ENCODE results near the gene KCNN3. TPM values are rescaled to one million over a fixed set of nuclear protein-coding genes. Genes with fewer than 3 reads are reported as not detected.

The KCNN3 gene
- total RNA-seq, result 1 to 10 TPM; 3.9 to 4.4 TPM

DNA sequence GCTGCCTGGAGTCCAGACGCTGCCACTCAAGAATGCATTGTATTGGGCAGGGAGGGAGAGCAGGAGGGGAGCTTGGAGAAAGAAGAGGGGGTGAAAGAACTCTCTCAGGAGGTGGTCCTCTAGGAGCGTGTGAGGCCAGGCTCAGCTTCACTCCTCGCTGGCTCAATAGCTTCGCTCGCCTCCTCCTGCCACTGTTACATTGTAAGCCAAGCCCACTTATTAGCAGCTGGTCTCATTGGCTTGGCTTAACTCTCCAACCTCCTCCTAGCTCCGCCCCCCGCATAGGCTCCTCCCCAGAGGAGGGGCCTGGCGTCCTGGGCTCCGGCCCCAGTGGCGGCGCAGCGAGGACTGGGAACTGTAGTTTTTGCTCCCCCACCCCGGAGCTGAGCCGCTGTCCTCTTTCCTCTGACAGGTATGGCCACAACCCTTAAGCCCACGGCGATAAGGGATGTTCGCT lies at the start of gene KCNN3:
KCNN3 (minus strand) TSS at position 167 of the 457 bp plus-strand sequence. CDS start 317 bp downstream, outside the sequence.
- Histone ChIP-seq H3K4me1 (peaks cover 0 to 44% of the 10 kb centered on the region in 2 donors), H3K36me3 (no peaks in the 10 kb centered on the region), H3K4me3 (peak within 1 kb of the TSS; percentile 14 to 61), H3K9me3 (no peaks in the 10 kb centered on the region), H3K27ac (peak within 1 kb of the TSS; percentile 27 to 67), H3K27me3 (no peaks in the 10 kb centered on the region)
- no peak for TF ChIP-seq CTCF (IDR thresholded peaks at IDR 0.05)
- DNase-seq (ENCODE audit: low spot score), result peak; percentile 94

DNA sequence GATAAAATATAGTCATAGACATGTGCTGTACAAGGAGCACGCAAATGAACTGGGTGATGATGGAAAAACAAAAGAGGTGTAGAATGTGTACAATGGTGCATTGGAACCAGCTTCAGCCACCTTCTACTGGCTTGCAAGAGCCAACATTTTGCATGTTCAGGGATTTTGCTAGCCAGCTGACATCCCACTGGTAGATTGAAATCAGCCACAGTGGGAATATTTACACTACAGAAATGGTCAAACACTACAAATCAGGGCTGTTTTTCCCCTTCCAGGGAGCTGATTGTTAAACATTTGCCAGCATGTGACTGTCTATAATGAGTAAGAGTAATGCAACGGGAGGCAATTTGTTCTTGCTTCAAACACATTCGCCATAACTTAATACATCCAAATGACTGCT lies 43.2 kb upstream of the KCNN3 start:
- Histone ChIP-seq H3K4me1 (peaks cover 0 to 19% of the 10 kb centered on the region in 2 donors), H3K27ac (peak overlapping the region; percentile 23 to 87), H3K4me3 (no peak overlapping the region), H3K36me3 (no peaks in the 10 kb centered on the region), H3K27me3 (no peaks in the 10 kb centered on the region), H3K9me3 (no peaks in the 10 kb centered on the region)
- no peak for TF ChIP-seq CTCF (IDR thresholded peaks at IDR 0.05)
- DNase-seq (ENCODE audit: low spot score), result no peak

DNA sequence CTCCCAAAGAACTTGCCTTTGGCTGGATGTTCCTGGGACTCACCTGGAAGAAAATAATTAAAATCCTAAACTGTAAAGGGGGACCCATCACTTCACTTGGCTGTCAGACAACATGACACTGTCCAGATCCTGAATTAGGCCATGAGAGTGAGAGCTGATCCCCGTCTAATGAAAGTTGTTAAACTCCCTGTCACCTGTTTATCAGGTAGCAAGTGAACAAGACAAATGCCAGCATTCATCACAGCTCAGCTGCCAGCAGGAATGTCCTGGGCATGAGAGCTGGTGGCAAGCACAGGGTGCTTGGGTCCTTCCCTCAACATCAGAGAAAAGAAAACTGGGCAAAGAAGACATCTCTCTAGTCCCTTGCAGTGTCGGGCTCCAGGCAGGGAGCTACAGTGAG lies 42.7 kb upstream of the KCNN3 start:
- DNase-seq (ENCODE audit: low spot score), result no peak
- H3K27me3 ChIP-seq, result no peaks in the 10 kb centered on the region
- no peak overlapping the region for H3K4me3 ChIP-seq
- no peak for TF ChIP-seq CTCF (IDR thresholded peaks at IDR 0.05)
- H3K27ac ChIP-seq, result peak overlapping the region; percentile 75 to 87
- H3K9me3 ChIP-seq, result no peaks in the 10 kb centered on the region
- H3K4me1 ChIP-seq, result peaks cover 0 to 19% of the 10 kb centered on the region in 2 donors
- no peaks in the 10 kb centered on the region for H3K36me3 ChIP-seq

- TF ChIP-seq CTCF (IDR thresholded peaks at IDR 0.05), result no peak
- DNase-seq (ENCODE audit: low spot score), result no peak
- H3K27ac ChIP-seq, result peak overlapping the region; percentile 75 to 87
Observed at GRCh38 chr1:154911691-154912550, 41.8 kb upstream of the KCNN3 start.

GRCh38 chr1:154910851-154911250 lies 40.8 kb upstream of the KCNN3 start:
- no peaks in the 10 kb centered on the region for H3K27me3 ChIP-seq
- peak overlapping the region; percentile 75 to 87 for H3K27ac ChIP-seq
- DNase-seq (ENCODE audit: low spot score), result no peak
- H3K9me3 ChIP-seq, result no peaks in the 10 kb centered on the region
- no peak for TF ChIP-seq CTCF (IDR thresholded peaks at IDR 0.05)
- H3K4me1 ChIP-seq, result peaks cover 0 to 19% of the 10 kb centered on the region in 2 donors
- no peaks in the 10 kb centered on the region for H3K36me3 ChIP-seq
- H3K4me3 ChIP-seq, result no peak overlapping the region

More at GRCh38 chr1:154911691-154912550, 41.8 kb upstream of the KCNN3 start:
- no peak overlapping the region for H3K4me3 ChIP-seq
- H3K4me1 ChIP-seq, result peaks cover 0 to 19% of the 10 kb centered on the region in 2 donors
- H3K27me3 ChIP-seq, result no peaks in the 10 kb centered on the region
- no peaks in the 10 kb centered on the region for H3K9me3 ChIP-seq
- no peaks in the 10 kb centered on the region for H3K36me3 ChIP-seq
